Fibroblast of lung (primary cell): ENCODE data around the gene MAP3K19. TPM values are rescaled to one million over a fixed set of nuclear protein-coding genes. Genes with fewer than 3 reads are reported as not detected.

Experiments
- DNase-seq, 2 donors: peaks; one replicate each; pipeline versions ENCODE4 v3.0.0 to v3.0.0-alpha.2; 2010; ENCODE audit warnings: low read depth in 2 of 2
- H2AFZ ChIP-seq: 2 replicates; pipeline ENCODE4 v1.5.1; 2012; ENCODE audit warnings: low read length, control low read depth, inconsistent platforms
- H3K27ac ChIP-seq: 2 replicates; pipeline ENCODE4 v1.5.1; 2011; ENCODE audit warnings: low read length, control low read depth; ENCODE audit not compliant: insufficient read depth
- H3K27me3 ChIP-seq: 2 replicates; pipeline ENCODE4 v1.5.1; 2011; ENCODE audit warnings: mild to moderate bottlenecking, low read length; ENCODE audit not compliant: control insufficient read depth, insufficient read depth
- H3K36me3 ChIP-seq: 2 replicates; pipeline ENCODE4 v1.5.1; 2011; ENCODE audit warnings: low read length; ENCODE audit not compliant: control insufficient read depth, insufficient read depth
- H3K4me1 ChIP-seq: 2 replicates; pipeline ENCODE4 v1.5.1; 2011; ENCODE audit warnings: low read length; ENCODE audit not compliant: control insufficient read depth, insufficient read depth; ENCODE audit errors: extremely low read depth
- H3K4me2 ChIP-seq: 2 replicates; pipeline ENCODE4 v1.5.1; 2011; ENCODE audit warnings: low read length, control low read depth; ENCODE audit not compliant: insufficient read depth; ENCODE audit errors: extremely low read depth
- H3K4me3 ChIP-seq, 4 experiments: fragments of 200-600 bp in 1 of 4; sonication (generic) in 1 of 4; replicated peaks in 1 of 4; 2 replicates each; pipeline ENCODE4 v1.5.1; 2011 to 2016; ENCODE audit warnings: low read length in 4 of 4, low read depth in 3 of 4, mild to moderate bottlenecking in 3 of 4, control low read depth in 2 of 4, inconsistent platforms in 1 of 4, mixed read lengths in 1 of 4; ENCODE audit not compliant: insufficient read depth in 1 of 4; ENCODE audit errors: control extremely low read depth in 1 of 4
- H3K79me2 ChIP-seq: 2 replicates; pipeline ENCODE4 v1.5.1; 2012; ENCODE audit warnings: mild to moderate bottlenecking, low read length, inconsistent platforms; ENCODE audit not compliant: control insufficient read depth, insufficient read depth
- H3K9ac ChIP-seq: 2 replicates; pipeline ENCODE4 v1.5.1; 2011; ENCODE audit warnings: mild to moderate bottlenecking, low read length, control low read depth; ENCODE audit not compliant: insufficient read depth
- H3K9me3 ChIP-seq: 2 replicates; pipeline ENCODE4 v1.5.1; 2012; ENCODE audit warnings: low read depth, low read length; ENCODE audit not compliant: control insufficient read depth, insufficient read depth
- H4K20me1 ChIP-seq: 2 replicates; pipeline ENCODE4 v1.5.1; 2011; ENCODE audit warnings: low read length; ENCODE audit not compliant: control insufficient read depth, insufficient read depth; ENCODE audit errors: extremely low read depth
- EZH2 ChIP-seq: IDR thresholded peaks from 2 replicates; pipeline ENCODE4 v1.5.1; 2012; ENCODE audit warnings: low read length, control low read depth, mild to moderate bottlenecking; ENCODE audit errors: missing control alignments
- polyA plus RNA-seq, 2 donors: library from polyadenylated mRNA; depleted of rRNA in 1 of 2; stranded (reverse) in 1 of 2; unstranded in 1 of 2; fragments of >200 nt; gene quantifications; 2 replicates each; pipeline ENCODE4 v1.2.1, GENCODE V29; 2011 to 2012; ENCODE audit warnings: missing spikeins in 1 of 2
- total RNA-seq: library from RNA; depleted of rRNA; stranded (reverse); fragments of >200 nt; gene quantifications from 2 replicates; pipeline ENCODE4 v1.2.1, GENCODE V29; 2014
- TF ChIP-seq, protein P1 (sequence below), 2 donors: IDR thresholded peaks in 1 of 2; conservative IDR thresholded peaks in 1 of 2; 1 replicate in 1 of 2; 2 replicates in 1 of 2; pipeline ENCODE4 v1.5.1; 2011 to 2012; ENCODE audit warnings: low read length in 2 of 2, control low read depth in 1 of 2, inconsistent platforms in 1 of 2, low read depth in 1 of 2, mild to moderate bottlenecking in 1 of 2

MAP3K19 gene
- total and polyA plus RNA-seq, 2 donors (not counting 1 experiment from before 2014, with no cell fraction given): not detected

DNA sequence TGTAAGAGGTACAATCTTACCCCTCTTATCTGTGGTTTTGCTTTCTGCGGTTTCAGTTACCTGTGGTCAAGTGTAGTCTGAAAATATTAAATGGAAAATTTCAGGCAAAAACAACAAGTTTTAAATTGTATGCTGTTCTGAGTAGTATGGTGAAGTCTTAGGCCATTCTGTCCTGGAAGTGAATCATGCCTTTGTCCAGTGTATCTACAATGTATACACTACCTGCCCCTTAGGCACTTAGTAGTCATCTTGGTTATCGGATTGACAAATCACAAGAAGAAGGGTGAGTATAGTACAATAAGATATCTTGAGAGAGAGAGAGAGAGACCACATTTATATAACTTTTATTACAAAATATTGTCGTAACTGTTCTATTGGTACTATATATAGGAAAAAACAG, 48.3 kb upstream of the MAP3K19 start:
- no peaks in the 10 kb centered on the region for H3K4me1 ChIP-seq
- H2AFZ ChIP-seq: no peak overlapping the region
- no peaks in the 10 kb centered on the region for H3K36me3 ChIP-seq
- no peaks in the 10 kb centered on the region for H3K27me3 ChIP-seq
- H4K20me1 ChIP-seq: no peaks in the 10 kb centered on the region
- H3K4me2 ChIP-seq: no peak overlapping the region
- H3K4me3 ChIP-seq: no peak overlapping the region
- TF ChIP-seq, protein P1, sequence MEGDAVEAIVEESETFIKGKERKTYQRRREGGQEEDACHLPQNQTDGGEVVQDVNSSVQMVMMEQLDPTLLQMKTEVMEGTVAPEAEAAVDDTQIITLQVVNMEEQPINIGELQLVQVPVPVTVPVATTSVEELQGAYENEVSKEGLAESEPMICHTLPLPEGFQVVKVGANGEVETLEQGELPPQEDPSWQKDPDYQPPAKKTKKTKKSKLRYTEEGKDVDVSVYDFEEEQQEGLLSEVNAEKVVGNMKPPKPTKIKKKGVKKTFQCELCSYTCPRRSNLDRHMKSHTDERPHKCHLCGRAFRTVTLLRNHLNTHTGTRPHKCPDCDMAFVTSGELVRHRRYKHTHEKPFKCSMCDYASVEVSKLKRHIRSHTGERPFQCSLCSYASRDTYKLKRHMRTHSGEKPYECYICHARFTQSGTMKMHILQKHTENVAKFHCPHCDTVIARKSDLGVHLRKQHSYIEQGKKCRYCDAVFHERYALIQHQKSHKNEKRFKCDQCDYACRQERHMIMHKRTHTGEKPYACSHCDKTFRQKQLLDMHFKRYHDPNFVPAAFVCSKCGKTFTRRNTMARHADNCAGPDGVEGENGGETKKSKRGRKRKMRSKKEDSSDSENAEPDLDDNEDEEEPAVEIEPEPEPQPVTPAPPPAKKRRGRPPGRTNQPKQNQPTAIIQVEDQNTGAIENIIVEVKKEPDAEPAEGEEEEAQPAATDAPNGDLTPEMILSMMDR (conservative IDR thresholded peaks at IDR 0.05 in 1 of 2, IDR thresholded peaks at IDR 0.05 in 1 of 2; ENCODE audit: low read depth in 1 of 2, low read length in 2 of 2): no peak
- no peak for TF ChIP-seq EZH2
- DNase-seq: no peak
- no peaks in the 10 kb centered on the region for H3K79me2 ChIP-seq
- H3K9me3 ChIP-seq: no peaks in the 10 kb centered on the region
- no peak overlapping the region for H3K9ac ChIP-seq
- no peak overlapping the region for H3K27ac ChIP-seq

DNA sequence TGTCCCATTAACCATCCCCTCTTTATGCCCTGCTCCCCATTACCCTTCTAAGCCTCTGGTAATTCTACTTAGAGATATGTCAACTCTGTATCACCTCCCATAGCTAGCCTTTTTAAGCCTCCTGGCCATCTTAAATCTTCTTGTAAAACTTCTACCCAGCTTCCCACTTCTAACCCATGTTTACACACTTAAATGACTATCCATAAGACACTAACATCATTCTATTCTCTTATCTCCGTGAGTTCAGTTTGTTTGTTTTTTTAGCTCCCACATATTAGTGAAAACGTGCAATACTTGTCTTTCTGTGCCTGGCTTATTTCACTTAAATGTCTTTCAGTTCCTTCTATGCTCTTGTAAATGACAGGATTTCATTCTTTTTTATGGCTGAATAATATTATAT, 47.3 kb upstream of the MAP3K19 start:
- no peak overlapping the region for H3K9ac ChIP-seq
- H3K4me1 ChIP-seq: no peaks in the 10 kb centered on the region
- no peak overlapping the region for H3K4me3 ChIP-seq
- H3K36me3 ChIP-seq: no peaks in the 10 kb centered on the region
- H3K4me2 ChIP-seq: no peak overlapping the region
- no peaks in the 10 kb centered on the region for H3K27me3 ChIP-seq
- peaks cover 2% of the 10 kb centered on the region for H3K79me2 ChIP-seq
- H3K27ac ChIP-seq: no peak overlapping the region
- DNase-seq: no peak
- TF ChIP-seq, protein P1 (conservative IDR thresholded peaks at IDR 0.05 in 1 of 2, IDR thresholded peaks at IDR 0.05 in 1 of 2; ENCODE audit: low read depth in 1 of 2, low read length in 2 of 2): no peak
- TF ChIP-seq EZH2: no peak
- no peaks in the 10 kb centered on the region for H3K9me3 ChIP-seq
- no peak overlapping the region for H2AFZ ChIP-seq
- H4K20me1 ChIP-seq: no peaks in the 10 kb centered on the region

DNA sequence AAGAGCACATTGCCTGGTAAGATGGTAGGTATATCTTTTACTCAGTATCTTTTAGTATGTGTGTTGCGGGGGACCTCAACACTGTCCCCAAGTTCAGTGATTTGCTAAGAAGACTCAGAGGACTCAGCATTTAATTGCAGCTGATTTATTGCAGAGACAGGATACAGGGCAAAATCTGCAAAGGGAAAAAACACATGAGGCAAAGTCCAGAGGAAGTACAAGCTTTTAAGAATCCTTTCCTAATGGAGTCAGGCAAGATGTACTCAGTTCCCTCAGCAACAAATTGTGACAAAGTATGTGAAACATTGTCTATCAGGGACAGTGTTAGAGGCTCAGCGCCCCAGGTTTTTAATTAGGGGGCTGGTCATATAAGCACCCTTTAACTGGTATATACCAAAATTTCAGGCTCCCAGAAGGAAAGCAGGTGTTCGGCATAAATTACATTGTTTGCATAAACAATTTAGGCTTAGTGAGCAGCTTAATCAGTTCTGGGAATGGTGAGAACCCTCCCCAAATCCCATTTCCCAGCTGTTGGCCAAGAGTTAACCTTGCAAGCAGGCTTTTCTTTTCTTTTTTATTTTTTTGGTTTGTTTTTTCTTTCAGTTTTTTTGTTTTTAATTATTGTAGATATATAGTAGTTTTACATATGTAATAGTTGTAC, 46.6 kb upstream of the MAP3K19 start:
- no peaks in the 10 kb centered on the region for H4K20me1 ChIP-seq
- H3K27me3 ChIP-seq: no peaks in the 10 kb centered on the region
- H3K79me2 ChIP-seq: peaks cover 2% of the 10 kb centered on the region
- H3K4me1 ChIP-seq: no peaks in the 10 kb centered on the region
- no peak for DNase-seq
- no peak overlapping the region for H3K4me2 ChIP-seq
- H2AFZ ChIP-seq: no peak overlapping the region
- H3K9me3 ChIP-seq: no peaks in the 10 kb centered on the region
- H3K27ac ChIP-seq: no peak overlapping the region
- TF ChIP-seq, protein P1 (conservative IDR thresholded peaks at IDR 0.05 in 1 of 2, IDR thresholded peaks at IDR 0.05 in 1 of 2; ENCODE audit: low read depth in 1 of 2, low read length in 2 of 2): no peak
- TF ChIP-seq EZH2: no peak
- H3K9ac ChIP-seq: no peak overlapping the region
- no peak overlapping the region for H3K4me3 ChIP-seq
- no peaks in the 10 kb centered on the region for H3K36me3 ChIP-seq
